ENCODE results near the gene PDE1A.

DNA sequence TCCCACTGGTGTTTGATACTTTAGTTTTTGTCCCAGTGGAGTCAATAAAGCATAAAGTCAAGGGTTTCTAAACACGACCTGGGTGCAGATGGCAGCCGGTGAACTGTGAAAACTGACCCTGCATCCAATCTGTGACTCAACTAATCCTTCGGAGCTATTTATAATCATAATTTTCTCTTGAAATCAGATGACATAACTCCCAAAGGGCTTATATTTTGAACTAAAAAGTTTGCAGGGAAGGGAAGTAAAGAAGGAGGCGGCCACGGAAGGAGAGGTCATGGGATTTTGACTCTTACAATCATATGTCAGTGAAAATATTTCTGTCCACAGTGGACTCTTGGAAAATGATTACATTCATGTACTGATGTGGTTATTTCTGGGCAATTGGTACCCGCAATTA lies 178.5 kb downstream of the PDE1A start:
- TF ChIP-seq, protein P1, sequence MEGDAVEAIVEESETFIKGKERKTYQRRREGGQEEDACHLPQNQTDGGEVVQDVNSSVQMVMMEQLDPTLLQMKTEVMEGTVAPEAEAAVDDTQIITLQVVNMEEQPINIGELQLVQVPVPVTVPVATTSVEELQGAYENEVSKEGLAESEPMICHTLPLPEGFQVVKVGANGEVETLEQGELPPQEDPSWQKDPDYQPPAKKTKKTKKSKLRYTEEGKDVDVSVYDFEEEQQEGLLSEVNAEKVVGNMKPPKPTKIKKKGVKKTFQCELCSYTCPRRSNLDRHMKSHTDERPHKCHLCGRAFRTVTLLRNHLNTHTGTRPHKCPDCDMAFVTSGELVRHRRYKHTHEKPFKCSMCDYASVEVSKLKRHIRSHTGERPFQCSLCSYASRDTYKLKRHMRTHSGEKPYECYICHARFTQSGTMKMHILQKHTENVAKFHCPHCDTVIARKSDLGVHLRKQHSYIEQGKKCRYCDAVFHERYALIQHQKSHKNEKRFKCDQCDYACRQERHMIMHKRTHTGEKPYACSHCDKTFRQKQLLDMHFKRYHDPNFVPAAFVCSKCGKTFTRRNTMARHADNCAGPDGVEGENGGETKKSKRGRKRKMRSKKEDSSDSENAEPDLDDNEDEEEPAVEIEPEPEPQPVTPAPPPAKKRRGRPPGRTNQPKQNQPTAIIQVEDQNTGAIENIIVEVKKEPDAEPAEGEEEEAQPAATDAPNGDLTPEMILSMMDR (conservative IDR thresholded peaks at IDR 0.05; ENCODE audit: low read length) = no peak
- TF ChIP-seq EZH2phosphoT487 (IDR thresholded peaks at IDR 0.05; ENCODE audit: borderline replicate concordance) = no peak

Data from Loucy (cell line).